ENCODE results near the gene ACBD4. TPM values are rescaled to one million over a fixed set of nuclear protein-coding genes. Genes with fewer than 3 reads are reported as not detected.

The ACBD4 gene
- total and polyA plus RNA-seq, 2 of the 13 experiments (the other 11 are each of a cell fraction or from before 2014, with no cell fraction given) = 16.1 to 26.9 TPM

GRCh38 chr17:45148183-45149036 lies 12.9 kb downstream of the ACBD4 start, which contains the start of gene HEXIM1 (continued):
- TF ChIP-seq MTERF4 (CRISPR knock-in tag; IDR thresholded peaks at IDR 0.05) (0 out of 2 replicates have a peak, but pooled peaks have one; percentile 63), RBM39 (IDR thresholded peaks at IDR 0.05; ENCODE audit: low read depth, low read length, poor library complexity, severe bottlenecking) (peak; percentile 98), EEA1 (CRISPR knock-in tag; IDR thresholded peaks at IDR 0.05; ENCODE audit: borderline replicate concordance) (peak; percentile 96; the same call in 1 of the 2 replicates), ZBTB46 (CRISPR knock-in tag; IDR thresholded peaks at IDR 0.05; ENCODE audit: borderline replicate concordance) (peak; percentile 87; the same call in 1 of the 2 replicates), ELK4 (CRISPR knock-in tag; IDR thresholded peaks at IDR 0.05; ENCODE audit: borderline replicate concordance) (no peak), RBM22 (optimal IDR thresholded peaks at IDR 0.05; ENCODE audit: low read length) (peak; percentile 99), FOSL1 (CRISPR knock-in tag; IDR thresholded peaks at IDR 0.05; ENCODE audit: borderline replicate concordance) (no peak), ZNF629 (CRISPR knock-in tag; conservative IDR thresholded peaks at IDR 0.05) (peak; percentile 18; the same call in 1 of the 2 replicates), ZFAT (CRISPR knock-in tag; conservative IDR thresholded peaks at IDR 0.05) (no peak), ZBTB7B (CRISPR knock-in tag; IDR thresholded peaks at IDR 0.05) (peak; percentile 71), E2F2 (CRISPR knock-in tag; IDR thresholded peaks at IDR 0.05; ENCODE audit: borderline replicate concordance) (no peak), ZNF703 (CRISPR knock-in tag; IDR thresholded peaks at IDR 0.05; ENCODE audit: borderline replicate concordance) (no peak), THAP7 (CRISPR knock-in tag; IDR thresholded peaks at IDR 0.05) (no peak; the same call in 1 of the 2 replicates), NBN (conservative IDR thresholded peaks at IDR 0.05) (peak; percentile 98), ZBTB7A (CRISPR knock-in tag; IDR thresholded peaks at IDR 0.05) (peak; percentile 95; the same call in 1 of the 2 replicates), JUNB (CRISPR knock-in tag; IDR thresholded peaks at IDR 0.05; ENCODE audit: borderline replicate concordance) (no peak), BCL3 (CRISPR knock-in tag; IDR thresholded peaks at IDR 0.05) (peak; percentile 45; the same call in 1 of the 2 replicates), ZNF282 (IDR thresholded peaks at IDR 0.05; ENCODE audit: partially characterized antibody) (no peak), TBL1XR1 (IDR thresholded peaks at IDR 0.05; ENCODE audit: borderline replicate concordance, low read length, partially characterized antibody) (peak; percentile 92), NFRKB (IDR thresholded peaks at IDR 0.05) (no peak), ZNF138 (CRISPR knock-in tag; IDR thresholded peaks at IDR 0.05; ENCODE audit: low read depth) (peak; percentile 97)
